Colonic mucosa (tissue), 4 donors: ENCODE data around the gene UPK3B. TPM values are rescaled to one million over a fixed set of nuclear protein-coding genes. Genes with fewer than 3 reads are reported as not detected.
"Not testable (repeated sequence)": the region's sequence is repeated elsewhere in the genome, so short reads cannot be mapped to it uniquely, and the experiment has no call there.

Experiments used
- DNase-seq: peaks from one replicate; pipeline ENCODE4 v3.0.0-alpha.2; 2020
- H3K27ac ChIP-seq: fragments of 200-600 bp; one replicate; pipeline ENCODE4 v1.8.0; 2021
- H3K27me3 ChIP-seq: fragments of 200-600 bp; one replicate; pipeline ENCODE4 v1.8.0; 2021
- H3K36me3 ChIP-seq: fragments of 200-600 bp; one replicate; pipeline ENCODE4 v1.8.0; 2021
- H3K4me1 ChIP-seq: fragments of 200-600 bp; one replicate; pipeline ENCODE4 v1.8.0; 2021; ENCODE audit warnings: mild to moderate bottlenecking
- H3K4me3 ChIP-seq: fragments of 200-600 bp; one replicate; pipeline ENCODE4 v1.8.0; 2021
- H3K9ac ChIP-seq, 2 donors: one replicate each; pipeline ENCODE4 v1.7.0; 2013; ENCODE audit warnings: control low read depth in 2 of 2, low read depth in 2 of 2, low read length in 2 of 2
- H3K9me3 ChIP-seq: fragments of 200-600 bp; one replicate; pipeline ENCODE4 v1.8.0; 2021
- intact Hi-C: fragments of 100-400 bp; cut with DNase I; formaldehyde crosslinking; loops from one replicate; pipeline ENCODE4 v1.14.1; 2022
- total RNA-seq, 2 donors: library from RNA; stranded (reverse); fragmentation: NEBNext Ultra II Directional in 1 of 2; extraction: Animal tissue kit (Norgen Biotek cat#: 25700) in 1 of 2; gene quantifications; one replicate each; pipeline ENCODE4 v1.2.1, GENCODE V29; 2021
- TF ChIP-seq, protein P1 (sequence below): fragments of 200-600 bp; IDR thresholded peaks from one replicate; pipeline ENCODE4 v1.8.0; 2022; ENCODE audit warnings: antibody characterized with exemption, mild to moderate bottlenecking
- donor health status: healthy.
- donor health status: DM: no; HTN: no; CAD: no.
- donor health status: DM: no; HTN: no; CAD: no.

Gene UPK3B
- total RNA-seq = 1 to 10 TPM in 1 of 2 donors, under 1 TPM in 1; 0.72 to 2.6 TPM

GRCh38 chr7:76509931-76510877 is at the start of gene UPK3B:
TSS of gene UPK3B (plus strand) at chr7:76510552. CDS start at chr7:76510653, 101 bp downstream.
- intact Hi-C loops = loop anchor here (10.0 kb wide), 1 partner anchor 485 kb away; no protein-coding TSS in a partner anchor
- no peak within 1 kb of the TSS for H3K27ac ChIP-seq
- H3K4me3 ChIP-seq = no peak within 1 kb of the TSS
- no peaks in the 10 kb centered on the region for H3K9me3 ChIP-seq
- H3K36me3 ChIP-seq = no peaks in the 10 kb centered on the region
- TF ChIP-seq, protein P1, sequence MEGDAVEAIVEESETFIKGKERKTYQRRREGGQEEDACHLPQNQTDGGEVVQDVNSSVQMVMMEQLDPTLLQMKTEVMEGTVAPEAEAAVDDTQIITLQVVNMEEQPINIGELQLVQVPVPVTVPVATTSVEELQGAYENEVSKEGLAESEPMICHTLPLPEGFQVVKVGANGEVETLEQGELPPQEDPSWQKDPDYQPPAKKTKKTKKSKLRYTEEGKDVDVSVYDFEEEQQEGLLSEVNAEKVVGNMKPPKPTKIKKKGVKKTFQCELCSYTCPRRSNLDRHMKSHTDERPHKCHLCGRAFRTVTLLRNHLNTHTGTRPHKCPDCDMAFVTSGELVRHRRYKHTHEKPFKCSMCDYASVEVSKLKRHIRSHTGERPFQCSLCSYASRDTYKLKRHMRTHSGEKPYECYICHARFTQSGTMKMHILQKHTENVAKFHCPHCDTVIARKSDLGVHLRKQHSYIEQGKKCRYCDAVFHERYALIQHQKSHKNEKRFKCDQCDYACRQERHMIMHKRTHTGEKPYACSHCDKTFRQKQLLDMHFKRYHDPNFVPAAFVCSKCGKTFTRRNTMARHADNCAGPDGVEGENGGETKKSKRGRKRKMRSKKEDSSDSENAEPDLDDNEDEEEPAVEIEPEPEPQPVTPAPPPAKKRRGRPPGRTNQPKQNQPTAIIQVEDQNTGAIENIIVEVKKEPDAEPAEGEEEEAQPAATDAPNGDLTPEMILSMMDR = no peak
- no peak for DNase-seq
- H3K4me1 ChIP-seq = peaks cover 6% of the 10 kb centered on the region
- H3K9ac ChIP-seq = no peak within 1 kb of the TSS
- H3K27me3 ChIP-seq = no peaks in the 10 kb centered on the region

DNA sequence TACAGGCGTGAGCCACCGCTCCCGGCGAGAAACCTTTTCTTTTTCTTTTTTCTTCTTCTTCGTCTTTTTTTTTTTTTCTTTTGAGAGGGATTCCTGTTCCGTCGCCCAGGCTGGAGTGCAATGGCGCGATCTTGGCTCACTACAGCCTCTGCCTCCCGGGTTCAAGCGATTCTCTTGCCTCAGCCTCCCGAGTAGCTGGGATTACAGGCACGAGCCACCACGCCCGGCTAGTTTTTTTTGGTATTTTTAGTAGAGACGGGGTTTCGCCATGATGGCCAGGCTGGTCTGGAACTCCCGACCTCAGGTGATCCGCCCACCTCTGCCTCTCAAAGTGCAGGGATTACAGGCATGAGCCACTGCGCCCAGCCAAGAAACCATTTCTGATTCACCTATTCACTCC is 49.6 kb upstream of the UPK3B start:
- H3K9ac ChIP-seq, H3K36me3 ChIP-seq, intact Hi-C loops, H3K27ac ChIP-seq, H3K9me3 ChIP-seq, H3K4me3 ChIP-seq, H3K27me3 ChIP-seq, DNase-seq, H3K4me1 ChIP-seq: not testable (repeated sequence)

DNA sequence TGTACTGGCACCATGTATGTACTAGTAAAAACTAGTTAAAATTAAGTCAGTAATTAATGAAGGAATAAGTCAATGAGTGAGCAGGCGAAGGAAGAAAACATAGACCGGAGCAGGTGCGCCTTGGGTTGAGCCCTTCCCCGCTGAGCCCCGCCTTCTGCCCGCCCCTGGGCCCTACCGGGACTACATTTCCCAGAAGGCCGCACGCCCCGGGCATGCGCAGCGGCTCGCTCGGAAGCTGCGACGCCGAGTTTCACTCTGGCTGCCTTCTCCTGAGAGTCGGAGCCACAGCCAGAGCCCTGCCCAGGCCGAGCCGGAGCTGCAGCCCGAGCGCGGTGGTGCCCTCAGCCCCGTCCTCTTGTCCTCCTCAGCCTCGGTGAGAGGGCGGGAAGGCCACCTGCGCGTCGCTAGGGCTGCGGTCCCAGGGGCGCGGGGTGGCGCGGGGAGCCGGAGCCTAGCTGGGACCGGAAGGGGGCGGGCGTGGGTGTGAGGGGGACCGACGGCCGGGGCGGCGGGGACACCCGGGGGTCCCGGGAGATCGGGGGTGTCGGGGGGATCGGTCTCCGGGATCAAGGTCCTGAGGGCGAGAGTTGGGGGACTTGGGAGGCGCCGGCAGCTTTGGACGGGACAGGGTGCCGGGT is 48.8 kb upstream of the UPK3B start, which contains the start of gene DTX2:
Gene DTX2, plus strand, starts transcription at position 246 of the 638 bp plus-strand sequence. CDS start 18,801 bp downstream, outside the sequence.
- H3K9ac ChIP-seq = peak within 1 kb of the TSS in 1 of 2 donors; percentile 43
- not testable (repeated sequence) for H3K27ac ChIP-seq

GRCh38 chr7:76462271-76462882 is 48.0 kb upstream of the UPK3B start:
- H3K9me3 ChIP-seq, intact Hi-C loops, H3K4me1 ChIP-seq, H3K27me3 ChIP-seq, H3K4me3 ChIP-seq, H3K36me3 ChIP-seq, DNase-seq, H3K9ac ChIP-seq, H3K27ac ChIP-seq: not testable (repeated sequence)

More for the DNA sequence above, 48.8 kb upstream of the UPK3B start, which contains the start of gene DTX2:
- intact Hi-C loops, DNase-seq, H3K4me1 ChIP-seq, H3K36me3 ChIP-seq, H3K27me3 ChIP-seq, H3K9me3 ChIP-seq: not testable (repeated sequence)
- H3K4me3 ChIP-seq = peak within 1 kb of the TSS; percentile 38

DNA sequence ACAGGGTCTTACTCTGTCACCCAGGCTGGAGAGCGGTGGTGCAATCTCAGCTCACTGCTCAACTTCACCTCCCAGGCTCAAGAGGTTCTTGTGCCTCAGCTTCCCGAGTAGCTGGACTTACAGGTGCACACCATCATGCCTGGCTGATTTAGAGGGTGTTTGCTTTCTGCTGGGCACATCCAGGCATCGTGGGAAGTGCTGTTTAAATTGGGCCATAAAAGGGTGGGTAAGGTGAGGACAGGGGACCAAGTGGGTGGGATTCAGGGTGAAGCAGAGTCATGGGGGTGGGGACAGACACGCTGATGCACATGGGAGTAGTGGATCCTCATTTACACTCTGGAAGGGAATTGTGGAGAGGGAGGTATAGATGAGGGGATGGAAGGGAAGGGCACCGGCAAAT is 45.4 kb upstream of the UPK3B start:
- H3K9ac ChIP-seq, H3K27me3 ChIP-seq, H3K36me3 ChIP-seq, H3K4me1 ChIP-seq, H3K9me3 ChIP-seq, H3K4me3 ChIP-seq, intact Hi-C loops: not testable (repeated sequence)
- peak overlapping the region; percentile 32 for H3K27ac ChIP-seq
- DNase-seq = peak; percentile 53

GRCh38 chr7:76465950-76466349 is 44.4 kb upstream of the UPK3B start:
- H3K4me3 ChIP-seq, H3K9me3 ChIP-seq, H3K27ac ChIP-seq, H3K9ac ChIP-seq, H3K4me1 ChIP-seq, H3K27me3 ChIP-seq, H3K36me3 ChIP-seq, intact Hi-C loops, DNase-seq: not testable (repeated sequence)

DNA sequence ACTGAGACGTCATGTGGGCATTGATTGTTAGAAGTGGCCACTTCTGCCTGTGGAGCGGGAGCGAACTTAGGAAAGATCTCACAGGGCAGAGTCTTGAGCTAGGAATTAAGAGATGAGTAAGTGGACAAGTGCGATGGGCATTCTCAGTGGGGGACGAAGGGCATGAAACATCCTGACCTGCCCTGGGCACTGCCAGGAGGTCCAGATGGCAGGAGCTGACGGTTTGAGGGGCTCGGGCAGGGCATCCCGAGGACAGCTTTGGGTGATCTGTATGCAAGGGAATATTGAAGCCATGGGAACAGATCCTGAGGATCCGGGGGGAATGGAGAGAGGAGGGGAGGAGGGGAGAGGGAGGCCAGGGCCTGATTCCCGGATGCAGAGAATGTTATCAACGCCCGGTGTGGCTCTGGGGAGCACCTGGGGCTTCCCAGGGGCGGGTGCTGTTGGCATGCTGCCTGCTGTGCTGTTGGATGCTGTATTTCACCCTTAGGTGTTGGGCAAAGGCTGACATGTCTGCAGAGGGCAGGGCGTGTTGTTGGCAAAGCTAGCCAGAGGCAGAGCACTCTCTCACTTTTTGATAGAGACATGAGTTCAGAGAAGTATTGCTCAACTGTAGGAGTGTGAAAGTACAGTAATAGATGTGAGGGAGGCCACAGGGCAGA is 42.5 kb upstream of the UPK3B start:
- H3K9me3 ChIP-seq, H3K36me3 ChIP-seq, H3K27me3 ChIP-seq, H3K4me1 ChIP-seq, H3K4me3 ChIP-seq, intact Hi-C loops: not testable (repeated sequence)
- H3K9ac ChIP-seq = peak overlapping the region in 1 of 2 donors; percentile 26
- peak overlapping the region; percentile 64 for H3K27ac ChIP-seq
- DNase-seq = peak; percentile 92

GRCh38 chr7:76471556-76472221 is 38.7 kb upstream of the UPK3B start:
- H3K27me3 ChIP-seq, intact Hi-C loops, H3K36me3 ChIP-seq, H3K4me1 ChIP-seq, H3K9me3 ChIP-seq, H3K4me3 ChIP-seq, DNase-seq, H3K9ac ChIP-seq, H3K27ac ChIP-seq: not testable (repeated sequence)

- H3K9ac ChIP-seq, intact Hi-C loops, H3K4me1 ChIP-seq, DNase-seq, H3K27me3 ChIP-seq, H3K9me3 ChIP-seq, H3K27ac ChIP-seq, H3K36me3 ChIP-seq, H3K4me3 ChIP-seq: not testable (repeated sequence)
Measured at GRCh38 chr7:76473097-76473496, 37.3 kb upstream of the UPK3B start.

GRCh38 chr7:76476280-76476679 is 34.1 kb upstream of the UPK3B start:
- H3K9me3 ChIP-seq, H3K36me3 ChIP-seq, H3K4me1 ChIP-seq, H3K9ac ChIP-seq, DNase-seq, H3K27me3 ChIP-seq, intact Hi-C loops, H3K4me3 ChIP-seq, H3K27ac ChIP-seq: not testable (repeated sequence)

DNA sequence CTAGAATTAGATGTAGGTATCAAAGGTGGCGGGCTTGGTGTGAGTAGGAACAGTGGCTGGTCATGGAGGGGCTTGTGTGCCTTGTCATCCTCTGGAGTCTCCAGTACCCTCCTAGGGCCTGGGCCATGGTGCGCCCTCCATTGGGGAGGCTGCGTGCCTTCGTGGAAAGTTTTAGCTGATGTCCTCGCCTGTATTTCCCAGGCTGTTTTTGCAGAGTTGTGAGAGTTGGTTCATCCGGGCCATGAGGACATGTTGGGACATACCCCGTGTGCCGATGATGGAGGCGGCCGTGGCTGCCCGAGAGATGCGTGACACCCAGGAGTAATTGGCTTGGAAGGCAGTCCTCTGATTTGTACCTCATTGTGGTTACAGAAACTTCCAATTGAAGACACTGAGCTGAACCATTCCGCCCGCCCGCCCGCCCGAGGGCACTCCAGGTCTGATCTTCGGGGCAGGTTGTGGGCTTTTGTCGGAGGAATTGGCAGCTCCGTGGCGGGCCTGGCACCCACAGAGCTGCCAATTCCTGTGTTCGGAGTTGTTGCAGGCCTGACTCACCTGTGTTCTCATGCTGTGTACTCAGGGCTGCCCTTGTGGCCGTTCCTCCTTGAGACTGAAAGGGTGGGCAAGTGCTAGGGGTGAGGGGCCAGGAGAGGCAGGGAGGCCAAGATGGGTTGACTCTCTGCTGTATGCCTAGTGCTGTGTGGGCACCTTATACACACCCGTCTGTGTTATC is 33.4 kb upstream of the UPK3B start:
- H3K9me3 ChIP-seq, DNase-seq, intact Hi-C loops, H3K4me3 ChIP-seq, H3K36me3 ChIP-seq, H3K4me1 ChIP-seq, H3K9ac ChIP-seq, H3K27ac ChIP-seq, H3K27me3 ChIP-seq: not testable (repeated sequence)
